Lower lobe of right lung (tissue), 2 donors: ENCODE data around the gene RPL37A. TPM values are rescaled to one million over a fixed set of nuclear protein-coding genes. Genes with fewer than 3 reads are reported as not detected.
A peak's percentile ranks its signal among the peaks of the same experiment; 100 is the strongest.
"Not testable (repeated sequence)": the region's sequence is repeated elsewhere in the genome, so short reads cannot be mapped to it uniquely, and the experiment has no call there.

Experiments used
- ATAC-seq, 2 donors: fragments of 200-7000 bp; cut with Tn5 transposase; one replicate each; pipeline ENCODE4 v1.9.1; 2020 to 2022; ENCODE audit warnings: mild to moderate bottlenecking in 2 of 2, moderate library complexity in 2 of 2
- DNase-seq: peaks from one replicate; pipeline ENCODE4 v3.0.0-alpha.2; 2020
- H3K27ac ChIP-seq: fragments of 200-600 bp; one replicate; pipeline ENCODE4 v1.8.0; 2022
- H3K27me3 ChIP-seq: fragments of 200-600 bp; one replicate; pipeline ENCODE4 v1.8.0; 2022; ENCODE audit warnings: low read depth
- H3K36me3 ChIP-seq: fragments of 200-600 bp; one replicate; pipeline ENCODE4 v1.8.0; 2022; ENCODE audit warnings: mild to moderate bottlenecking
- H3K4me1 ChIP-seq: fragments of 200-600 bp; one replicate; pipeline ENCODE4 v1.8.0; 2022
- H3K4me3 ChIP-seq: fragments of 200-600 bp; one replicate; pipeline ENCODE4 v1.8.0; 2022; ENCODE audit warnings: mild to moderate bottlenecking
- H3K9me3 ChIP-seq: fragments of 200-600 bp; one replicate; pipeline ENCODE4 v1.8.0; 2022
- CTCF ChIP-seq: fragments of 200-600 bp; IDR thresholded peaks from one replicate; pipeline ENCODE4 v1.8.0; 2022; ENCODE audit warnings: antibody characterized with exemption, mild to moderate bottlenecking
- intact Hi-C: fragments of 100-400 bp; cut with DNase I; formaldehyde crosslinking; loops from one replicate; pipeline ENCODE4 v1.11.0; 2022
- total RNA-seq: library from RNA; stranded (reverse); fragmentation: NEBNext Ultra II Directional; extraction: Animal tissue kit (Norgen Biotek cat#: 25700); gene quantifications from one replicate; pipeline ENCODE4 v1.2.1, GENCODE V29; 2021
- donor health status: DM: no; HTN: yes; CAD: no; lungs with severe emphysema.

RPL37A gene
- total RNA-seq, 1 donor from 2014 or later = 1,974 TPM

GRCh38 chr2:216507220-216508160 is 8.8 kb downstream of the RPL37A start:
- Histone ChIP-seq H3K27me3 (no peaks in the 10 kb centered on the region), H3K36me3 (peaks cover 31% of the 10 kb centered on the region), H3K4me1 (no peaks in the 10 kb centered on the region), H3K27ac (no peak overlapping the region), H3K4me3 (no peak overlapping the region), H3K9me3 (no peaks in the 10 kb centered on the region)
- no peak for ATAC-seq
- no peak for DNase-seq
- TF ChIP-seq CTCF = no peak
- intact Hi-C loops = no loop called here

- intact Hi-C loops = no loop called here
- ATAC-seq (peak in 1 of 2 donors; percentile 11), DNase-seq (no peak)
- Histone ChIP-seq H3K27me3 (no peaks in the 10 kb centered on the region), H3K36me3 (peaks cover 23% of the 10 kb centered on the region), H3K4me3 (no peak overlapping the region), H3K27ac (no peak overlapping the region), H3K4me1 (no peaks in the 10 kb centered on the region), H3K9me3 (no peaks in the 10 kb centered on the region)
- no peak for TF ChIP-seq CTCF
These were observed 9.6 kb downstream of the RPL37A start for GRCh38 chr2:216508229-216508628.

GRCh38 chr2:216516730-216517350 is 18.2 kb downstream of the RPL37A start:
- Histone ChIP-seq H3K9me3 (no peaks in the 10 kb centered on the region), H3K4me1 (no peaks in the 10 kb centered on the region), H3K27me3 (no peaks in the 10 kb centered on the region), H3K36me3 (no peaks in the 10 kb centered on the region), H3K4me3 (no peak overlapping the region), H3K27ac (no peak overlapping the region)
- ATAC-seq = peak; percentile 56 to 68
- no peak for DNase-seq
- intact Hi-C loops = no loop called here
- peak; percentile 66 for TF ChIP-seq CTCF

- no peak overlapping the region for H3K27ac ChIP-seq
- ATAC-seq (peak; percentile 51 to 61), DNase-seq (no peak)
- no peak overlapping the region for H3K4me3 ChIP-seq
- no peaks in the 10 kb centered on the region for H3K36me3 ChIP-seq
- no peaks in the 10 kb centered on the region for H3K4me1 ChIP-seq
- intact Hi-C loops = no loop called here
- H3K9me3 ChIP-seq = no peaks in the 10 kb centered on the region
- H3K27me3 ChIP-seq = no peaks in the 10 kb centered on the region
- no peak for TF ChIP-seq CTCF
These were observed 19.0 kb downstream of the RPL37A start for GRCh38 chr2:216517447-216518225.

GRCh38 chr2:216518566-216519119 is 20.0 kb downstream of the RPL37A start:
- H3K27me3 ChIP-seq, H3K4me1 ChIP-seq, H3K36me3 ChIP-seq, H3K4me3 ChIP-seq, ATAC-seq, intact Hi-C loops, H3K27ac ChIP-seq, DNase-seq, H3K9me3 ChIP-seq: not testable (repeated sequence)
